Naive B cell (primary cell): Measurements from ENCODE around the gene TMEM205. TPM values are rescaled to one million over a fixed set of nuclear protein-coding genes. Genes with fewer than 3 reads are reported as not detected.
"Not testable (repeated sequence)": the region's sequence is repeated elsewhere in the genome, so short reads cannot be mapped to it uniquely, and the experiment has no call there.

Experiments
- ATAC-seq, 2 donors: fragments of 150-1000 bp; cut with Tn5 transposase; 2 replicates each; pipeline ENCODE4 v1.10.0; 2021; ENCODE audit warnings: low read depth in 2 of 2, mild to moderate bottlenecking in 2 of 2, moderate library complexity in 2 of 2
- DNase-seq: peaks from one replicate; pipeline ENCODE4 v3.0.0; 2022
- H3K27ac Mint-ChIP-seq, 6 donors: one replicate each; pipeline ENCODE4 v1.8.0; 2020 to 2022; ENCODE audit warnings: mild to moderate bottlenecking in 6 of 6, mixed read lengths in 6 of 6, moderate library complexity in 5 of 6, inconsistent platforms in 2 of 6
- H3K27me3 Mint-ChIP-seq, 3 donors: one replicate each; pipeline ENCODE4 v1.8.0; 2021 to 2022; ENCODE audit warnings: mixed read lengths in 3 of 3, mild to moderate bottlenecking in 1 of 3
- H3K36me3 Mint-ChIP-seq, 2 donors: one replicate each; pipeline ENCODE4 v1.8.0; 2020 to 2022; ENCODE audit warnings: mixed read lengths in 2 of 2, inconsistent platforms in 1 of 2, mild to moderate bottlenecking in 1 of 2
- H3K4me1 Mint-ChIP-seq, 3 donors: one replicate each; pipeline ENCODE4 v1.8.0; 2020 to 2022; ENCODE audit warnings: mixed read lengths in 3 of 3, inconsistent platforms in 1 of 3, mild to moderate bottlenecking in 1 of 3, moderate library complexity in 1 of 3
- H3K4me3 Mint-ChIP-seq, 8 donors: one replicate each; pipeline ENCODE4 v1.8.0; 2020 to 2022; ENCODE audit warnings: mild to moderate bottlenecking in 8 of 8, mixed read lengths in 8 of 8, moderate library complexity in 8 of 8, inconsistent platforms in 2 of 8
- H3K9me3 Mint-ChIP-seq, 7 donors: one replicate each; pipeline ENCODE4 v1.8.0; 2020 to 2022; ENCODE audit warnings: mixed read lengths in 7 of 7, mild to moderate bottlenecking in 5 of 7, inconsistent platforms in 2 of 7, moderate library complexity in 1 of 7
- polyA plus RNA-seq, 6 donors: library from polyadenylated mRNA; unstranded; fragments of 300-500 nt; fragmentation: Illumina TruSeq; gene quantifications; one replicate each; pipeline ENCODE4 v1.2.3, GENCODE V29; 2021; ENCODE audit warnings: low read depth in 6 of 6

TMEM205 gene
- polyA plus RNA-seq, 6 donors from 2014 or later, result 102 to 171 (median 114) TPM

DNA sequence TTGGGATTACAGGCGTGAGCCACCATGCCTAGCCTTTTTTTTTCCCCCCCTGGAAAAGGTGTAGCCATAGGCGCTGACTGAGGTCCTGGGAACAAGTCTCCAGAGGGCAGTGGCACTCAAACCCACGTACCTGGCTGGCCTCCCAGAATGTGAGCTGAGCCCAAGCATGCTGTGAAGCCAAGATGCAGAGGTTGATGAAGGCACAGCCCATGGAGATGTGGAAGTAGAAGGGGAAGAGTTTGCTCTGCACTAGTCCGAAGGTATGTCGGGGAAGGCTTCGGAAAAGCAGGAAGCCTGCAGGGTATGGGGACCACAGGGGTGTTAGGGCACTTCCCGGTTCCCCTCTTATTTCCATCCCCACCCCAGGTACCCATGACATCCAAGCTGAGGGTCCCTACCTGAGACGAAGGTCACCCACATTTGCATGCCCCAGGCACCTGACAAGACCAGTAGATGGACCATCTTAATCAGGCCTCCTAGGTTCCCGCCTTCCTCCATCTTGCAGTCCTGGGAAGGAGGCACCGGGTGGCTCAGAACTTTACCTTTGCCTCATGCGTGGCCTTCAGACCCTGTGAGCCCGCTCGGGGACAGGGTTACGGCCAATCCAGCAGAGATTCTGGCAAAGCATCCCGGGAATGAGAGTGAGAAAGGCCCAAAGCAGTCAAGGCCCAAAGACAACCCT is 805 bp downstream of the TMEM205 start:
- DNase-seq (no peak), ATAC-seq (no peak)
- peak overlapping the region; percentile 50 to 99 (median 98) for H3K27ac Mint-ChIP-seq
- peaks cover 0 to 8% of the 10 kb centered on the region in 2 donors for H3K36me3 Mint-ChIP-seq
- peaks cover 0 to 7% (median 0%) of the 10 kb centered on the region in 7 donors for H3K9me3 Mint-ChIP-seq
- H3K27me3 Mint-ChIP-seq, result no peaks in the 10 kb centered on the region
- peak overlapping the region; percentile 93 to 98 (median 97) for H3K4me3 Mint-ChIP-seq
- peaks cover 35 to 41% (median 38%) of the 10 kb centered on the region in 3 donors for H3K4me1 Mint-ChIP-seq

DNA sequence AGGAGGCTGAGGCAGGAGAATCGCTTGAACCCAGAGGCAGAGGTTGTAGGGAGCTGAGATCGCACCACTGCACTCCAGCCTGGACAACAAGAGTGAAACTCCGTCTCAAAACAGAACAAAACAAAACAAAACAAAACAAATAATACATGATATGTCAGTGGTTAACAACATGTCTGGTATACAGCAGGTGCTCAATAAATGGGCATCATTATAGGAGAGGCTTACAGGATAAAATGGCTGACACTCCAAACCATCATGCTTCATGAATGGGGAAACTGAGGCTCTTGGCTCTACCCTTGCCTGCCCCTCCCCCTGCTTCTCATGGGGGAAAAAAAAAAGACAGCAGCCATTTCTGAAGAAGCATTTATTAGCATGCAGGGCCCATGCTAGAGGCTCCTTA is 3.6 kb downstream of the TMEM205 start:
- no peak for ATAC-seq
- Mint-ChIP-seq H3K4me1 (peaks cover 41 to 55% (median 54%) of the 10 kb centered on the region in 3 donors), H3K9me3 (no peaks in the 10 kb centered on the region), H3K36me3 (no peaks in the 10 kb centered on the region), H3K27ac (peak overlapping the region in 1 of 6 donors; percentile 60), H3K4me3 (peak overlapping the region in 3 of 8 donors; percentile 12 to 58 (median 37)), H3K27me3 (no peaks in the 10 kb centered on the region)
- DNase-seq, result no peak

DNA sequence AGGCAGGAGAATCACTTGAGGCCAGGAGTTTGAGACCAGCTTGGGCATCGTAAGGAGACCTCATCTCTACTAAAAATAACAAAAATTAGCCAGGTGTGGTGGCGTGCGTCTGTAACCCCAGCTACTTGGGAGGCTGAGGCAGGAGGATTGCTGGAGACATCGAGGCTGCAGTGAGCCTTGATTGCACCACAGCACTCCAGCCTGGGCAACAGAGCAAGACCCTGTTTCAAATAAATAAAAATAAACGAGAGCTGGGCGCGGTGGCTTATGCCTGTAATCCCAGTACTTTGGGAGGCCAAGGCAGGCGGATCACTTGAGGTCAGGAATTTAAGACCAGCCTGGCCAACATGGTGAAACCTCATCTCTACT is 6.0 kb downstream of the TMEM205 start:
- peaks cover 18 to 37% (median 36%) of the 10 kb centered on the region in 3 donors for H3K4me1 Mint-ChIP-seq
- DNase-seq, H3K36me3 Mint-ChIP-seq, H3K27me3 Mint-ChIP-seq, H3K9me3 Mint-ChIP-seq, ATAC-seq: not testable (repeated sequence)
- H3K27ac Mint-ChIP-seq, result peak overlapping the region in 1 of 6 donors; percentile 32
- H3K4me3 Mint-ChIP-seq, result peak overlapping the region; percentile 70 to 88 (median 86)

DNA sequence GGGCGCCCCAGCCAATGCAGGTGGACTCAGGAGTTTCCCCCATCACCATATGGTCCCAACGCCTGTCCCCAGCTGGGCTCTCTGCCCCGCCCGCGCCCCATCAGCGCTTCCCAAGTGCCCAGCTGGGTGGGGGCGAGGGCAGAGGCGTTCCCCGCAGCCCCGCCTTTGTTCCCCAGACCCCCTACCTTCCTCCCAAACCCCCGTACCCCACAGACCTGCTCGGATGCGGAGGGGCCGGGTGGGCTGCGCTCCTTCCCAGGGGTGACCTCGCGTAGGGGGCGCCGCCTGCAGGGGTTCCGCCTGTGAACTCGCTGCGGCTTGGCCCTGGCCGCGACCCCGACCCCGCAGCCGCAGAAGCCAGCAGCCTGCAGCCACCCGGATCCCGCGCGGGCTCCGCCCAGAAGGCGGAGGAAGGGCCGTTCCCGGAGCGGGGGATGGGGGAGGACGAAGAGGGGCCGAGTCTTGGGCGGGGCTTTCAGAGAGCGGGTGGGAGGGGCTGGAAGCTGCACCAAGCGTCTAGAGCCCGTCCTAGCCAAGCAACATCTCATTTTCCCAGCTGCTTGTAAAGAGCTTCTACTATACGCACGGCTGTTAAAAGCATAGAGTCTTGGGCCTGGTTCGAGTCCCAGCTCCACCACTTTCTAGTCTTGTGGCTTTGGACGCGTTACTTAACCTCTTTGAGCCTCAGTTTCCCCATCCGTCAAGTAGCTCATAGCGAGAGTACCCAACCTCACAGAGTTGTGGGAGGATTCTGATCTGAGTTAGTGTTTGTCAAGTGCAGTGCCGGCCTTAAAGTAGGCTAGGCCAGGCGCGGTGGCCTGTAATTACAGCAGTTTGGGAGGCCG is 6.6 kb downstream of the TMEM205 start, which contains the start of gene RAB3D:
RAB3D (minus strand) TSS at position 404 of the 845 bp plus-strand sequence. CDS start 2,258 bp downstream, outside the sequence.
- Mint-ChIP-seq H3K27me3 (no peaks in the 10 kb centered on the region), H3K4me3 (peak within 1 kb of the TSS; percentile 70 to 88 (median 86)), H3K36me3 (peaks cover 6 to 8% of the 10 kb centered on the region in 2 donors), H3K9me3 (peaks cover 0 to 5% (median 0%) of the 10 kb centered on the region in 7 donors), H3K4me1 (peaks cover 15 to 31% (median 31%) of the 10 kb centered on the region in 3 donors), H3K27ac (peak within 1 kb of the TSS in 5 of 6 donors; percentile 29 to 69 (median 54))
- ATAC-seq (peak; percentile 89 to 90), DNase-seq (peak; percentile 59)

GRCh38 chr19:11338569-11339253 is 7.4 kb downstream of the TMEM205 start:
- Mint-ChIP-seq H3K9me3 (peaks cover 0 to 5% (median 0%) of the 10 kb centered on the region in 7 donors), H3K36me3 (peaks cover 6 to 8% of the 10 kb centered on the region in 2 donors)
- DNase-seq, result no peak

GRCh38 chr19:11338121-11338520 is 7.9 kb downstream of the TMEM205 start:
- DNase-seq (no peak), ATAC-seq (no peak)
- Mint-ChIP-seq H3K9me3 (peaks cover 0 to 5% (median 0%) of the 10 kb centered on the region in 7 donors), H3K4me3 (peak overlapping the region in 4 of 8 donors; percentile 5 to 85 (median 58)), H3K4me1 (peaks cover 12 to 28% (median 27%) of the 10 kb centered on the region in 3 donors), H3K27me3 (no peaks in the 10 kb centered on the region), H3K36me3 (peaks cover 6 to 10% of the 10 kb centered on the region in 2 donors), H3K27ac (no peak overlapping the region)

More at GRCh38 chr19:11338569-11339253, 7.4 kb downstream of the TMEM205 start:
- peak overlapping the region in 4 of 6 donors; percentile 29 to 69 (median 59) for H3K27ac Mint-ChIP-seq
- ATAC-seq, result no peak
- peak overlapping the region; percentile 70 to 88 (median 86) for H3K4me3 Mint-ChIP-seq
- no peaks in the 10 kb centered on the region for H3K27me3 Mint-ChIP-seq
- H3K4me1 Mint-ChIP-seq, result peaks cover 12 to 28% (median 27%) of the 10 kb centered on the region in 3 donors

DNA sequence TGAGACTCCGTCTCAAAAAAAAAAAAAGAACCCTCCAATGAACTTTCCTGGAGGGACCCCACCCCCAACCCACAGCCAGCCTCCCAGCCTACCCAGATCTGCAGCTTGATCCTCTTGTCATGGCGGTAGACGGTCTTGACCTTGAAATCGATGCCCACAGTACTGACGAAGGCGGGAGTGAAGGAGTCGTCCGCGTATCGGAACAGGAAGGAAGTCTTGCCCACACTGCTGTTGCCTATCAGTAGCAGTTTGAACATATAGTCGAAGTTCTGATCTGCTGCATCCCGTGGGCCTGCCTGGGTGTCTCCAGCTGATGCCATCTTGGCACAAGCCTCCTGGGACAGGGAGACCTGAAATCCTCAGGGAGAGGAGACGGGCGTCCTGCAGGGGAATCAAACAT is 9.0 kb downstream of the TMEM205 start:
- peak overlapping the region in 3 of 8 donors; percentile 1 to 65 (median 64) for H3K4me3 Mint-ChIP-seq

GRCh38 chr19:11335449-11336146 is 10.5 kb downstream of the TMEM205 start:
- peaks cover 0 to 6% (median 0%) of the 10 kb centered on the region in 7 donors for H3K9me3 Mint-ChIP-seq
- H3K27me3 Mint-ChIP-seq, result no peaks in the 10 kb centered on the region
- ATAC-seq, result no peak
- peaks cover 12 to 28% (median 27%) of the 10 kb centered on the region in 3 donors for H3K4me1 Mint-ChIP-seq
- H3K4me3 Mint-ChIP-seq, result peak overlapping the region in 2 of 8 donors; percentile 27 to 35
- DNase-seq, result no peak
- peaks cover 12 to 18% of the 10 kb centered on the region in 2 donors for H3K36me3 Mint-ChIP-seq
- peak overlapping the region in 2 of 6 donors; percentile 69 to 91 for H3K27ac Mint-ChIP-seq

More for the DNA sequence above, 9.0 kb downstream of the TMEM205 start:
- Mint-ChIP-seq H3K27ac (peak overlapping the region in 1 of 6 donors; percentile 24), H3K27me3 (no peaks in the 10 kb centered on the region), H3K9me3 (peaks cover 0 to 6% (median 0%) of the 10 kb centered on the region in 7 donors), H3K36me3 (peaks cover 12 to 18% of the 10 kb centered on the region in 2 donors), H3K4me1 (peaks cover 12 to 28% (median 27%) of the 10 kb centered on the region in 3 donors)
- ATAC-seq (peak in 1 of 2 donors; percentile 32), DNase-seq (no peak)

GRCh38 chr19:11333838-11334237 is 12.2 kb downstream of the TMEM205 start:
- DNase-seq, H3K27me3 Mint-ChIP-seq, H3K9me3 Mint-ChIP-seq, H3K4me3 Mint-ChIP-seq: not testable (repeated sequence)
- ATAC-seq, result peak in 1 of 2 donors; percentile 38
- peak overlapping the region in 1 of 6 donors; percentile 78 for H3K27ac Mint-ChIP-seq
- peaks cover 8 to 18% (median 18%) of the 10 kb centered on the region in 3 donors for H3K4me1 Mint-ChIP-seq
- peaks cover 12 to 18% of the 10 kb centered on the region in 2 donors for H3K36me3 Mint-ChIP-seq

DNA sequence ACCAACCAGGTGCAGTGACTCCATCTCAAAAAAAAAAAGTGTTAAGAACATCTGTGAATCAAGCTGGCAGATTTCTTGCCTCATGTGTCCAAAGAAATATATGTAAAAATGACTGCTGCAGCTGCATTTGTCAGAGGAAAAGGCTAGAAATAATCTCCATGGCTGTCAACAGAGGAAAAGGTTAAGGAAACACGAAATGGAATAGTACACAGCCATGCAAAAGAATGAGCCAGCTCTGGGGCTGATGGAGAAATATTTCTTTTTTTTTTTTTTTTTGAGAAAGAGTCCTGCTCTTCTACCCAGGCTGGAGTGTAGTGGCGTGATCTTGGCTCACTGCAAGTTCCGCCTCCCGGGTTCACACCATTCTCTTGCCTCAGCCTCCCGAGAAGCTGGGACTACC is 13.2 kb downstream of the TMEM205 start:
- H3K36me3 Mint-ChIP-seq, result peaks cover 12 to 18% of the 10 kb centered on the region in 2 donors
- peaks cover 1 to 10% (median 8%) of the 10 kb centered on the region in 3 donors for H3K4me1 Mint-ChIP-seq
- no peak overlapping the region for H3K27ac Mint-ChIP-seq
- no peak overlapping the region for H3K4me3 Mint-ChIP-seq
- no peaks in the 10 kb centered on the region for H3K27me3 Mint-ChIP-seq
- ATAC-seq (no peak), DNase-seq (no peak)
- peaks cover 0 to 6% (median 0%) of the 10 kb centered on the region in 7 donors for H3K9me3 Mint-ChIP-seq

DNA sequence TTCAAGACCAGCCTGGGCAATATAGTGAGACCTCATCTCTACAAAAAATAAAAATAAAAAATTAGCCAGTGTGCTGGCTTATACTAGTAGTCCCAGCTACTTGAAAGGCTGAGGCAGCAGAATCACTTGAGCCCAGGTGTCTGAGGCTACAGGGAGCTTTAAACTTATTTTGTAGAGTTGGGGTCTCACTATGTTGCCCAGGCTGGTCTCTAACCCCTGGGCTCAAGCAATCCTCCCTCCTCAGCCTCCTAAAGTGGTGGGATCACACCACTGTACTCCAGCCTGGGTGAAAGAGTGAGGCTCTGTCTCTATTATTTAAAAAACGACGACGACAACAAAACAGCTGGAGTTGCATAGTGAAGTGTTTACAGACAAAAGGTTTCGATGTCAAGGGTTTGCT is 14.6 kb downstream of the TMEM205 start:
- Mint-ChIP-seq H3K4me1 (no peaks in the 10 kb centered on the region), H3K27me3 (no peaks in the 10 kb centered on the region), H3K36me3 (peaks cover 12 to 18% of the 10 kb centered on the region in 2 donors), H3K9me3 (peaks cover 0 to 4% (median 0%) of the 10 kb centered on the region in 7 donors), H3K27ac (peak overlapping the region in 2 of 6 donors; percentile 8 to 73), H3K4me3 (no peak overlapping the region)
- no peak for DNase-seq
- ATAC-seq, result no peak

- no peak overlapping the region for H3K4me3 Mint-ChIP-seq
- DNase-seq (no peak), ATAC-seq (no peak)
- H3K27ac Mint-ChIP-seq, result peak overlapping the region in 1 of 6 donors; percentile 70
- peaks cover 7 to 11% of the 10 kb centered on the region in 2 donors for H3K36me3 Mint-ChIP-seq
- no peaks in the 10 kb centered on the region for H3K27me3 Mint-ChIP-seq
- H3K4me1 Mint-ChIP-seq, result no peaks in the 10 kb centered on the region
- H3K9me3 Mint-ChIP-seq, result peaks cover 0 to 2% (median 0%) of the 10 kb centered on the region in 7 donors
These were observed 15.9 kb downstream of the TMEM205 start for GRCh38 chr19:11330127-11330526.
